ENCODE data around the gene KCNIP1. TPM values are rescaled to one million over a fixed set of nuclear protein-coding genes. Genes with fewer than 3 reads are reported as not detected.

Gene KCNIP1
- total RNA-seq, 1 donor from 2014 or later, result 2.1 TPM

DNA sequence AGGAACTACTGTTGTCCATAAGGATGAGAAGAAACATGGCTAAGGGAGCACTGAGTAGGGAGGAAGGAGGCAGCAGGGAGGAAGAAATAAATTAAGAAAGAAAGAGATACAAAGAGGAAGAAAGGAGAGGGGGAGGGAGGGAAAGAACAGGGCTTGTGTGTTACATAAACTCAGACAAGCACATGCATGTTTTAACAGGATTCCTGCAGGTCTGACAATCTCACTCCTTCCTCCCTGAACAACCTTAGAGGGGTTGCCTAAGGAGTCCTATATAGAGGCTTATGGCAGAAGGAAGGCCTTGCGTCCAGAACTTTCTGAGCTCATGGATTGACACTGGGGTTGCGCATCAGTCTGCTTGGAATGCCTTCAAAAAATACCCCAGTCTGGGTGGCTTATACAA lies 4.2 kb upstream of the KCNIP1 start:
- ATAC-seq (no peak), DNase-seq (ENCODE audit: low spot score) (no peak)
- intact Hi-C loops (cut with DNase I), result no loop called here

DNA sequence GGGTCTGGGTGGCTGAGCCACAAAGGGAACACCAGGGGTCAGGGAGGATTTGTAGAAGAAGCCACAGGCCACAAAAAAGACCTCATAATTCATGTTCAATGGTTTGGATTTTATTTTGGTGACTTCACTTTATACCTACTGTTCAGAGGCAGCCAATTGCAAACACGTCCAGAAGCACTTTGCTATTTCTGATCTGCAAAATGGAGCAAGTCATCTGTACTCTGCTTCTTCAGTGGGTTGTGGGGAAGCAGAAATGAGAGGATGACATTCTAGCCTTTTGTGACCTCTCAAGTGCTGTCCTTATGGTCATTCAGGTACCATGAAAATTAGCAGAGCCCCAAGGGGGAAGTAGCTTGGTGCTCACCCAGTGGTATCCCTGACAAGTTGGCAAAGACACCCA lies 2.5 kb upstream of the KCNIP1 start:
- intact Hi-C loops (cut with DNase I), result no loop called here
- no peak for ATAC-seq
- no peak for DNase-seq (ENCODE audit: low spot score)

DNA sequence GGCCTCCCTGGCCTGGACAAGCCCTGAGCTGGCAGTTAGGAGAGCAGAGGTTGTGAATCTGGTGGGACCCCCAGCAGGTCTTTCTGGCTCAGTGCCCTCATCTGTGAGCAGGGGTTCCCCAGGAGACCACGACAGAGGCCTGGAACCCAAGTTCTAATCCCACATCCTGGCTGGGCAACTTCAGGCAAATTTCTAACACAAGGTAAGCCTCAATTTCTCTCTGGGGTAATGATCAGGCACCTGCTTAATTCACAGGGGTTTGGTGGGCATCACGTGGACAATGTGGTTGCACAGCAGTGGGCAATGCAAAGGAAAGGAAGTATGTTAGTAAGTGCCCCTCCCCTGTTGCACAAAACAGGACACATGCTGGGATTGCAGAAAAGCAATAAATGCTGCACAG lies 1.9 kb upstream of the KCNIP1 start:
- no peak for ATAC-seq
- no peak for DNase-seq (ENCODE audit: low spot score)
- intact Hi-C loops (cut with DNase I), result no loop called here

DNA sequence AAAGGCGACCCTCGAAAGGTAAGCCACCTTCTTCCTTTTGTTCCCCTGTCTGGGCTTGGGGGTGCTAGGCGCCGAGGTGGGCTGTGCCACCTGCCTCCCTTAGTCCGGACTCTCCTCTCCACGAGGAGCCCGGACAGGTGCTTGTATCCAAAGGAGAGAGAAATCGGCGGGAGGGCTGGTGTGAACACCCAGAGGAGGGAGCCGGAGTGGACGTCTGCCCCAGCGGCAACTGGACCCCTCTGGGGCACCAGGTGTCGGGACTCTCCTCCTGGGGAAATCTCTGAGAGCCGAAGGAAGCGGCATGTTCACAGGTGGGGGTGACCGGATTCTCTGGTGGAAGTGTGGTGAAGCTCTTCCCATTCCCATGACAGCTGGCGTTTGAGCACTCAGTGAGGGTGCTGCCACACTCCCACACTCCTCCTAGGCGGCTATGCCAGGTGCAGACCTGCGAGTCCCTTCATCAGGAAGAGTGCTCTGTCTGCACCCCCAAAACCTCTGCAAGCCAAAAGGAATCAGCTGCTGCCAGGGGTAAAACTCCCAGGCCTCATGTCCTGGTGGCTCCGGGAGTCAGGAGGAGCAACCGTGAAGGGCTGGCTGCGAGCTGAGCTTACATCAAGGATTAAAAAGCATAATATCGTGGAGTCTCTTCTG lies 921 bp downstream of the KCNIP1 start:
- intact Hi-C loops (cut with DNase I), result no loop called here
- ATAC-seq (peak; percentile 33), DNase-seq (ENCODE audit: low spot score) (no peak)

DNA sequence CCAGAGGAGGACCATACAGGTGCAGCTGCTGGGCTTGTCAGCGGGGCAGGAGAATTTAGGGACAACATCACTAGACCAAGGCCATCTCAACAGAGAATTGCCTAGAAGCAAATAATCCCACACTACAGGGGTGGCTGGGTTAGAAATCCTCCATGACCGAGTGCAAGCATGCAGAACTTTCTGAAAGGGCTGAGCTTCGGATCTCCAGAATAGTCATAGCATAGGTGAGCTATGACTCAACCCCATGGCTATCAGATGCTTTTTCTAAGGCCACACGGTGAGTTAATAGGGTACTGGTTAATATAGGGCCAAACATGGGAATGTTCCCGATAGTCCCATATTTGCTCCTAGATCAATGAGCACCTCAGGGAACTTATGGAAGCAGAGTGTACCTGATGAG lies 4.2 kb downstream of the KCNIP1 start:
- no peak for DNase-seq (ENCODE audit: low spot score)
- intact Hi-C loops (cut with DNase I), result no loop called here
- ATAC-seq, result no peak

DNA sequence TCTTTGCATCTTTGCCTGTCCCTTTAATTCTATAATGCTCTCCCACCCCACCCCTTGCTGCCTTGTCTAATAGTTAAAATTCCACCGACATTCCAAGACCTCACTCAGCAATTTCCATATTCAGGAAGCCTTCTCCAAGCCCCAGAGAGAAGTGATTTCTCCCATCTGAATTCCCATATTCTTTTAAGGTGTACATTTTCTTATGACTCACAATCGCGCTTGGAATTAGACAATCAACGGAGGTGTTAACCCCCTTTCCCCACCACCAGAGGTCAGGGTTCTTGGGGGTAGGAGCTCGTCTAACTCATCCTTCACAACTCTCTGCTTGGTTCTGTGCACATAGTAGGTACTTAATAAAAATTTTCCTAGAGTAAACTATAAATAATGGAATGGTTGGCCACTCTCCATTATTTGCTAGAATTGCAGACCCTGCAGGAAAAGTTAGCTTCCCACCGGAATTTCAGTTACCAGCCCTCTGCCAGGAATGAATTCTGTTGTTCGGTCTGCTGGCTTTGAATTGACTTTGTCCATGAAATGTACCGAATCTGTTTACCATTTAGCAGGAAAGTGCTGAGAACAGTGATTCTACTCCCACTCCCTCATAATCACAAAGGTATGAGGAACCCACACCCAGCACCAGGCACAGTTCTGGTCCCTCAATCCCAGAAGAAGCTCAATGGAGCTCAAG lies 5.0 kb downstream of the KCNIP1 start:
- DNase-seq (ENCODE audit: low spot score), result no peak
- intact Hi-C loops (cut with DNase I), result no loop called here
- ATAC-seq, result no peak

DNA sequence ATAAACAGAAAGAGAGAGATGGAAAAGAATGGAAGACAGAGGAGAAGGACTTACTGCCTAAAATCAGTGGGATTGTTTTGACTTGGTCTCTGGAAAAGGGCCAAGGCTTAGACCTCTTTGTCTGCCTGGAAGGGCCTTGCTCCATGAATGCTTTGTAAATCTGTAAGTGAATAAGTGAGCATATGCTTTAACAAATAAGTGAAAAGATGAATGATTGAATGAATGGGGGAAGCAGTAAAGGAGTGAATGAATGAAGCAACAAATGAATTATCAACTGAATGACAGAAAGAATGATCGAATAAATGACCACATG lies 5.5 kb downstream of the KCNIP1 start:
- DNase-seq (ENCODE audit: low spot score), result no peak
- no peak for ATAC-seq
- intact Hi-C loops (cut with DNase I), result no loop called here

DNA sequence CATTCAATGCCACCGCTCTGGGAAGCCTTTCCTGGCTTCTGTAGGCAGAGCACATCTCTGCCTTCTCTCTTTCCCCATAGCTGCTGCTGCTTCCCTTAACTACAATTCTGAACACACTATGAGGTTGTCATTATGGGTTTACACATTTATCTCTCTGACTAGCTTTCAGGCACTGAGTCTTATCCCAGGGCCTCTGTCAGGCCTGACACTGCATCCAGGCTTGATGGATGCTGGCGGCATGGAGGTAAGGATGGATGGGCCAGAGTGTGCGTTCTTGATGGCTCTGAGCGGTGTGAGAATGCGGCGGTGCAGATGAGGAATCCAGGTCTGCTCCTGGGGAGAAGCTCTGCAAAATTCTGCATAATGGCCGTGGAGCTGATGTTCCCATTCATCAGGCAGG lies 6.3 kb downstream of the KCNIP1 start:
- intact Hi-C loops (cut with DNase I), result no loop called here
- no peak for DNase-seq (ENCODE audit: low spot score)
- no peak for ATAC-seq

DNA sequence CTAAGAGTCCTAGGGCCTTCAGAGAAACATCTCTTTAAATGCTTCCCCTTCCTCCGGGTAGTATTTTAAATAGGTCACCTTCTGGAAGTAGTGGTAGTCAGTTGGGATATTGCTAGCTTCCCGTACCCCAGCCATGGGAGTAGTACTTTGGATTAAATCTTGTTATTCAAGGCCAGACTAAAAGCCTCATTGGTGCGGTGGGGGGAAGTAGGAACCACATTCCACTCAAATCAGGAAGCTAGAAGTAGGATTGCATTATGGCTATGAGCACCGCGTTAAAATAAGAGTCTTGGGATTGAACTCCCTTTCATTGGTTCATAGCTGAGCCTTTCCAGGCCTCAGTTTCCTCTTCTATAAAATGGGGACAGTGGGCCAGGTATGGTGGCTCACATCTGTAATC lies 6.7 kb downstream of the KCNIP1 start:
- DNase-seq (ENCODE audit: low spot score), result no peak
- no peak for ATAC-seq
- intact Hi-C loops (cut with DNase I), result no loop called here

DNA sequence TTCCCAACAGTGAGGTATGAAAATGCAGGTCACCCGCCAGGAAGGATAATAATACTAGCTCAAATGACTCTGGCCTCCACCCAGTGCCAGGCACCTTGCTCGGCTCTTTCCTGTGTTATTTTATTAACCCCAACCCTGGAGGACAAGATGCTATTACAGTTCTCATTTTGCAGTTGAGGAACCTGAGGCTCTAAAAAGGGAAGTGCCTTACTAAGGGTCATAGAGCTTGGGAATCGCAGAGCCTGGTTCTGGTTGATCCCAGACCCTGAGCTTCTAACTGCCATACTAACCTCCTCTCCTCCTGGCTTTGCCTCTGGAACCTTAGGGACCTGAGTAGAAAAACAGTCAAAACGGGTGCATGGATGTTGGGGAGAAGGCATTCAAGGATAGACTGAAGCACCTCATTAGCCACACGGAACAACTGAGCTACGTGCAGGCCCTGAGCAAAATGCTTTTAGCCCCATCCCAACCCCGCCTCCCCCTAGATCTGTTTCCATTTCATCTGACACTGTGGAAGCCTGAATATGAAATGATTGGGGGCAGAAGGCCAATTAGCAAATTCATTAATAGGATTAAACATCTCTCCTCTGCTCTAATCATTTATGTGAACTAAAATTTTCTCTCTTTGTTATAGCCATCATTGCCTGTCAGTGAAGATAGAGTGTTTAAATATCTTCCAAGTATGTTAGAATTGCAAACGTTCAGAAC lies 7.9 kb downstream of the KCNIP1 start:
- ATAC-seq, result no peak
- intact Hi-C loops (cut with DNase I), result no loop called here
- DNase-seq (ENCODE audit: low spot score), result no peak

DNA sequence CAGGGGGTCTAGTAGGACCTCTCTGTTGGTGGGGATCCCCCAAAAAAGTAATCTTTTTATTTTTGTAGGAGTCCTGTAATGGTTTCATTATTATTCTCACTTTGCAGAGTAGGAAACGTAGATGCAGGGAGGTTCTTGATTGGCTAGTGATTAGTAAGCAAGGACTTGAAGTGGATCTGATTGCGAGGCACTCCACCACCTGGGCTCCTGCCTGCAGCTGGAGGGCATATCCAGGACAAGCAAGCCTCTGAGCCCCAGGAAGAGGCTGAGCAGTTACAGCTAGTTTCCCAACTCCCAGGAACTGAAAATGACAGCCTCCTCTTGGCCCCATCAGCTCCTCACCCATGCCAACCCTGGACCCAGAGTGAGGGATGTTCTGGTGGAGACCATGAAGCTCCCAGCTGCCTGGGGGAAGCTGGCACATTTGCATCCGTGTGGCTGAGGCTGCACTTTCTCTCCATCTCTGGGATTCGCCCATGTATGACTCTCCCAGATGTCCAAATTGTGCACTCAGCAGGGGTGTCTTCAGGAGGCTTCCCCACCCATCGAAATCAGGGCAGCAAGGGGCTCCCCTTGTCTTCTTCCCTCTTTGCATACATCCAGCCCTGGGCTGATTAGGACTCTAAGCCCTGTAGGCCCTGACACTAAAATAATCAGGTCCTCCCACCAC lies 10.2 kb downstream of the KCNIP1 start:
- DNase-seq (ENCODE audit: low spot score) (no peak), ATAC-seq (no peak)
- intact Hi-C loops (cut with DNase I), result no loop called here

DNA sequence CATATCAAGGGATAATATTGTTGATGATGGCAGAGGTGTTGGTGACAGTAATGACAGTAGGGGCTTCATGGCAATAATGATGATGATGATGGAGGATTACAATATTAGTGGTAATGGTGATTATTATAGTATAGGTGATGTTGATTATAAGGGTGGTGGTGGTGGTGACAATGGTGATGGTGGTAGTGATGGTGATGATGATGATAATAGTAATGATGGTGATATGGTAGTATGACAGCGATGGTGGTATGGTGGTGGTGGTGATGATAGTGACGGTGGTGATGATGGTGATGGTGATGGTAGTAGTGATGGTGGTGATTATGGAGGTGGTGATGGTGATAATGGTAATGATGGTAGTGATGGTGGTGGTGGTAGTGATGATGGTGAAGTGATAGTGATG lies 13.6 kb downstream of the KCNIP1 start:
- ATAC-seq, result no peak
- no peak for DNase-seq (ENCODE audit: low spot score)
- intact Hi-C loops (cut with DNase I), result no loop called here

DNA sequence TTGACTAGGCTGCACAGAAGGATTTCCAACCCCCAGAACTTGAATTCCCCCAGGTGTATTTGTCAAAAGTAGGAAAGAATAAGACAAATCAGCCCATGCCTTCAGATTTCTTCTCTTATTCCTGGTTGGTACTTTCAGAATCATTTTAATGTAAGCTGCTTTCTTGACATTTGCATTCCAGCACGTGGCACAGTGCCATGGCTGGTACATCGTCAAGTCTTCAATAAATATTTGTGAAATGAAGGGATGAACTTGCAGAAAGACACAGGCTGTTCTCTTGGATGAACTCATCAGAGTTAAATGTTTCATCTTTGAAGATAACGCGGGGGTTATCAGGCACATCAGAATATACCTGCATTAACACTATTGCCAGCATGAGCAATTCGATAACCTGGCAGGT lies 14.5 kb downstream of the KCNIP1 start:
- intact Hi-C loops (cut with DNase I), result no loop called here
- ATAC-seq, result no peak
- no peak for DNase-seq (ENCODE audit: low spot score)

DNA sequence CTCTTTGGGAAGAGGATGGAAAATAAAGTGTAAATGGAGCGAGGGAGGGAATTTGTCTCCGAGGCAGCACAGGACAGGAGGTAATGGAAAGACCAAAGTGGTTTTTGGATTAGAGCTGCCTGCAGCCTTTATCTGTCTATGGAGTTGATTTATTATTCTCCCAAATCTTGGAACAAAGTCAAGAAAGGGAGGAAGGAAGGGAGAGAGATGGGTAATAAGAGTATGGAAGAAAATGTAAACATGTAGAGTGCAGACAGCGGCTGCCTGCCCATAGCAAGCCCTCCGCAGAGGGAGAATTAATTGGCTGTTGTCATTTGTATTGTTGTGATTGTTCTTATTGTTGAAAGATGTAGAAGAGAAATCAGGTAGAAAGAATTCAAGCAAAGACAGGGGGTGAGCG lies 15.7 kb downstream of the KCNIP1 start:
- intact Hi-C loops (cut with DNase I), result no loop called here
- no peak for DNase-seq (ENCODE audit: low spot score)
- ATAC-seq, result no peak

DNA sequence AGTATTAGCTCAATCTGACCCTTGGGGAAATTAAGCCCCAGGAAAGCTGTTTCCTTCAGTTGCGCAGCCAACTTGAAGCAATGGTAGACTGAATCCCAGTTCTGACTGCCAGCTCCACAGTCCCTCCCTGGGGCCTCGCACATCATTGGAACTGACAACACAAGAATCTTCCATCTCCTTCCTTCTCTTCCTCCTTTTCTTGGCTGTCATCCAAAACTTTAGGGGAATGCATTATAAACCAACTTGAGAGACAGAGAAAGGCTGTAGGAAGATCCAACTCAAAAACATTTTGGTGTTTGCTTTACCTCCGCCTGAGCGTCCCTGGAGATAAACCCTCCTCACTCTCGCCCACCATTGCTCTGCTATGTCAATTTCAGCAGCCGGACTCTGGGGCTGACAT lies 16.6 kb downstream of the KCNIP1 start:
- no peak for ATAC-seq
- intact Hi-C loops (cut with DNase I), result no loop called here
- DNase-seq (ENCODE audit: low spot score), result no peak

DNA sequence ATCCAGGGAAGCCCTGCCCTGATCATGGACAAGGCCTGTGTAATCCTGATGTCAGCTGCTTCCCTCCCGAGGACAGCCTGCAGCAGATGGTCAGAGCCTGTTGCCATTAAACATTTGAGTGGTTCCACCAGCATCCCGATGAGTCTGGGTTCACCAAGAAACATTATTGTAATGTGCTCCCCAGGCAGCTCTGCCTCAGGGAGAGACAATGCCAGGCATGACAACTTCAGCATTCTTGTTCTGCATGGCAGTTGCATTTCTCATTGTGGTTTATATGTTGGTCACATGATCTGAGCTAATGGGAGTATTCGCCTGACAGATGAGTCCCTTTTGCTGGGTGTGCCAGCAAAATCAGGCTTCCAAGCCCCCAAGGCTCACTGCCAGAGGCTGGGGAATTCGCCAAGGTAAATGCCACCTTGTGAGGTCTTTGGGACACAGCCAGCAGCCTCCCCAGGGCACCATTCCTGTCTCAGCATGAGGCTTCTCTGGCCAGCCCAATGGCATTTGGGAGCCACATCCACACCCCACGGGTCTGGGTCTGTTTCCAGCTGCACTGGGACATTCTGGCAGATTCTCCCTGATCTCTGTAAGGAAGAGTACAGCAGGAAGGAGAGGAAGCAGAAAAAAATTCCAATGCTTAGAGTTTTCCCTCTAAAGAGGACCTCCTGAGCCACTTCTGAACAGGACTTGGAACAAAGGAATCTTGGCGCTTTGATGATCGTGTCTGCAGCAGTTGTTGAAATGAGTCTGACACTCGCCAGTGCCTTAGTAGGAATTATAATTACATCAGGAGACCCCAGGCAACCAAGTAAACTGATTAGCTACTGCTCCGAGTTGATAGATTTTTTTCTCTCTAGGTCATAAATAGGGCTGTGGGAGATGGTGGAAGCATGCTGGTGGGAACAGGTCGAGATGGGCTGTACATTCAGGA lies 18.7 kb downstream of the KCNIP1 start:
- DNase-seq (ENCODE audit: low spot score) (no peak), ATAC-seq (peak; percentile 54)
- intact Hi-C loops (cut with DNase I), result no loop called here

DNA sequence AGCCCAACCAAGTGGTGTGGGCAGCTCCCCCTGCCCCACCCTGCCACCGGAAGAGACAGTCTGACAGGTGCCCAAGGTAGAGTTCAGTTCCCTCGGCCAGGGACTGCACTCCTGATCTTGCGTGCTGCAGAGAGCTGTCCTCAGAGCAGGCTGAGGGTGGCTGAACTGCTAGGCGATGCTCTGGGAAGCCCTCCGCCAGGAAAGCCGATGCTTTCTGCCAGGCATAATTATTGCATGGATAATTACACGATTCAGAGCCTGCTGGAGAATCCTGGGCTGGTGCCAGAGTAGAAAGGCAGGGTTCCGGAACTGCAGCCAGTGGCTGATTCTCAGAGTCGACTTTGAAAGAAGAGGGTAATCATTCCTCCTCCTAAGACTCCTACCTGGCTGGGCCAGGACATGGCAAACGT lies 19.3 kb downstream of the KCNIP1 start:
- intact Hi-C loops (cut with DNase I), result no loop called here
- no peak for DNase-seq (ENCODE audit: low spot score)
- peak; percentile 39 for ATAC-seq

DNA sequence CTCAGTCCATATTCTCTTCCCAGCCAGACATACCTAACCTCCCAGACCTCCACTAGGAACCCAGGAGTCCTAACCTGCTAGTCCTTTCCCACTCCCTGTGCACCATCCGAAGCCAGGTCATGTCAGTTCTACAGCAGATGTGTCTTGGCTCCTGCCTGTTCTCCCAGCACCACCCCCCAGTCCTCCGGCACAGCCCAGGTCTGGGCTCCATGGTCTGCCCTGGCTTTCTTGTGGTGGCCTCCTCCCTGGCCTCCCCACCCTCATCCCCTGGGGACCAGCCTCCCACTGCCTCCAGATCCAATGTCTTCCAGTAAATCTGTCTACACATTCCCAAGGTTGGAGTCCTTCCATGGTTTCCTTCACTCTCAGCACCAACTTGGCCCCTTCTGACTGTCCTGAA lies 20.0 kb downstream of the KCNIP1 start:
- DNase-seq (ENCODE audit: low spot score) (no peak), ATAC-seq (peak; percentile 6)
- intact Hi-C loops (cut with DNase I), result no loop called here

DNA sequence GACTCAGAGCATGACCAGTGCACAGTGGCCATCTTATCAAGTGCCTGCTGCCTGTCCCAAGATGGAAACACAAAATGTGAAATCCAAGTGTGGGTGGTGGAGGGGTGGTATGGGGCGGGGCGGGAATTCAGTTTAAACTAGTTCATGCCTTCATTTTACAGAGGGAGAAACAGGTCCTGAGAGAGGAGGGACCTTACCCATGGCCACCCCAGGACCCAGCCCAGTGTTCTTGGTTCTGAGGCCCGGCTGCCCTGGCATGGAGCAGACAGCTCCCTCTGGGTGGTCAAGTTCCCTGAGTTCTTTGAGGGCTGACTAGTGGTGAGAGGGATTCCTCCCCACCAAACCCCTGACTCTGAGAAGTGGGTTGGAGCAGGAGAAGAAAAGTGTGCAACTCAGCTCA lies 20.8 kb downstream of the KCNIP1 start:
- intact Hi-C loops (cut with DNase I), result no loop called here
- no peak for ATAC-seq
- no peak for DNase-seq (ENCODE audit: low spot score)

Data from sciatic nerve (tissue), 2 donors.